ENCODE measurements around the gene NKIRAS2. TPM values are rescaled to one million over a fixed set of nuclear protein-coding genes. Genes with fewer than 3 reads are reported as not detected.

NKIRAS2 gene
- total and polyA plus RNA-seq, 2 of the 4 experiments (the other 2 are of a cell fraction) = 25.6 to 51.8 TPM

- H2BK15ac ChIP-seq (ENCODE audit: low read depth, low read length) = no peak overlapping the region
- H3K23ac ChIP-seq (ENCODE audit: low read depth, low read length) = no peak overlapping the region
- H2BK120ac ChIP-seq (ENCODE audit: low read depth, low read length) = no peak overlapping the region
- no peak overlapping the region for H2AK5ac ChIP-seq (ENCODE audit: low read depth, low read length)
- no peak overlapping the region for H3K4me3 ChIP-seq (ENCODE audit: insufficient read depth, low read depth, low read length)
- CTCF ChIA-PET = no interaction called here
- no peak overlapping the region for H3K4ac ChIP-seq (ENCODE audit: low read depth, low read length)
- H4K5ac ChIP-seq (ENCODE audit: low read depth, low read length) = no peak overlapping the region
- in situ Hi-C loops (cut with MboI; ENCODE audit: low sequenced_read_pairs) (no loop called here), intact Hi-C loops (cut with micrococcal nuclease) (no loop called here), dilution Hi-C loops (cut with HindIII; ENCODE audit: low sequenced_read_pairs, unreplicated experiment) (no loop called here)
- POLR2A ChIA-PET (ENCODE audit: unreplicated experiment) = no interaction called here
- no peak for DNase-seq
- WGBS, 2 experiments (ENCODE audit: extremely low coverage in 2 of 2, insufficient read length in 1 of 2) = 83% methylated on average over 1 of the region's 5 CpGs; no CpG with 5 or more reads in 1 of the 2 experiments
- TF ChIP-seq, protein P1, sequence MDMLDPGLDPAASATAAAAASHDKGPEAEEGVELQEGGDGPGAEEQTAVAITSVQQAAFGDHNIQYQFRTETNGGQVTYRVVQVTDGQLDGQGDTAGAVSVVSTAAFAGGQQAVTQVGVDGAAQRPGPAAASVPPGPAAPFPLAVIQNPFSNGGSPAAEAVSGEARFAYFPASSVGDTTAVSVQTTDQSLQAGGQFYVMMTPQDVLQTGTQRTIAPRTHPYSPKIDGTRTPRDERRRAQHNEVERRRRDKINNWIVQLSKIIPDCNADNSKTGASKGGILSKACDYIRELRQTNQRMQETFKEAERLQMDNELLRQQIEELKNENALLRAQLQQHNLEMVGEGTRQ (IDR thresholded peaks at IDR 0.05; ENCODE audit: low read depth, low read length) = no peak
- TF ChIP-seq RCOR1 (IDR thresholded peaks at IDR 0.05; ENCODE audit: insufficient replicate concordance, low read length) = no peak
- no peak for TF ChIP-seq ELK1 (IDR thresholded peaks at IDR 0.05; ENCODE audit: borderline replicate concordance, low read depth, low read length)
- TF ChIP-seq MAZ (IDR thresholded peaks at IDR 0.05; ENCODE audit: borderline replicate concordance, low read depth, low read length) = no peak
- TF ChIP-seq RAD21 (IDR thresholded peaks at IDR 0.05; ENCODE audit: low read length) = no peak
- TF ChIP-seq SMC3 (IDR thresholded peaks at IDR 0.05; ENCODE audit: low read depth, low read length) = no peak
- TF ChIP-seq MAFK (IDR thresholded peaks at IDR 0.05; ENCODE audit: low read depth, low read length) = no peak
- TF ChIP-seq CEBPB (IDR thresholded peaks at IDR 0.05; ENCODE audit: low read depth, low read length) = no peak
- TF ChIP-seq, protein P2, sequence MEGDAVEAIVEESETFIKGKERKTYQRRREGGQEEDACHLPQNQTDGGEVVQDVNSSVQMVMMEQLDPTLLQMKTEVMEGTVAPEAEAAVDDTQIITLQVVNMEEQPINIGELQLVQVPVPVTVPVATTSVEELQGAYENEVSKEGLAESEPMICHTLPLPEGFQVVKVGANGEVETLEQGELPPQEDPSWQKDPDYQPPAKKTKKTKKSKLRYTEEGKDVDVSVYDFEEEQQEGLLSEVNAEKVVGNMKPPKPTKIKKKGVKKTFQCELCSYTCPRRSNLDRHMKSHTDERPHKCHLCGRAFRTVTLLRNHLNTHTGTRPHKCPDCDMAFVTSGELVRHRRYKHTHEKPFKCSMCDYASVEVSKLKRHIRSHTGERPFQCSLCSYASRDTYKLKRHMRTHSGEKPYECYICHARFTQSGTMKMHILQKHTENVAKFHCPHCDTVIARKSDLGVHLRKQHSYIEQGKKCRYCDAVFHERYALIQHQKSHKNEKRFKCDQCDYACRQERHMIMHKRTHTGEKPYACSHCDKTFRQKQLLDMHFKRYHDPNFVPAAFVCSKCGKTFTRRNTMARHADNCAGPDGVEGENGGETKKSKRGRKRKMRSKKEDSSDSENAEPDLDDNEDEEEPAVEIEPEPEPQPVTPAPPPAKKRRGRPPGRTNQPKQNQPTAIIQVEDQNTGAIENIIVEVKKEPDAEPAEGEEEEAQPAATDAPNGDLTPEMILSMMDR (conservative IDR thresholded peaks at IDR 0.05; ENCODE audit: low read depth, low read length) = no peak
- no peak for TF ChIP-seq RFX5 (IDR thresholded peaks at IDR 0.05; ENCODE audit: low read depth, low read length)
- TF ChIP-seq POLR2A (IDR thresholded peaks at IDR 0.05; ENCODE audit: low read depth, low read length) = no peak
- no peak for TF ChIP-seq NFE2L2 (IDR thresholded peaks at IDR 0.05; ENCODE audit: low read depth, low read length)
- TF ChIP-seq BHLHE40 (IDR thresholded peaks at IDR 0.05; ENCODE audit: low read depth, low read length) = no peak
- no peak for TF ChIP-seq FOS (IDR thresholded peaks at IDR 0.05; ENCODE audit: low read depth, low read length)
- no peak for TF ChIP-seq CHD1 (IDR thresholded peaks at IDR 0.05; ENCODE audit: low read depth, low read length)
- no peak for TF ChIP-seq MXI1 (IDR thresholded peaks at IDR 0.05; ENCODE audit: borderline replicate concordance, low read depth, low read length)
- ATAC-seq (ENCODE audit: low read depth) = no peak
- H3K56ac ChIP-seq (ENCODE audit: extremely low read depth, insufficient read depth, low read length) = no peak overlapping the region
- H3K36me3 ChIP-seq (ENCODE audit: control insufficient read depth, insufficient read depth, low read length) = peaks cover 65% of the 10 kb centered on the region
- H2AFZ ChIP-seq (replicated peaks; ENCODE audit: low read length, poor library complexity) = no peak overlapping the region
- H3K4me1 ChIP-seq (ENCODE audit: control insufficient read depth, insufficient read depth, low read length) = peaks cover 6% of the 10 kb centered on the region
- H4K8ac ChIP-seq (ENCODE audit: low read depth in 2 of 2, low read length in 2 of 2) = no peak overlapping the region
- no peak overlapping the region for H2BK20ac ChIP-seq (ENCODE audit: low read depth, low read length)
- peaks cover 34 to 76% of the 10 kb centered on the region in 2 experiments for H3K79me1 ChIP-seq (ENCODE audit: low read depth in 1 of 2, low read length in 2 of 2)
- H3K9me3 ChIP-seq (ENCODE audit: control insufficient read depth, insufficient read depth, low read length) = no peaks in the 10 kb centered on the region
- H3K27me3 ChIP-seq (ENCODE audit: control insufficient read depth, insufficient read depth, low read length) = no peaks in the 10 kb centered on the region
- no TSS peak for BruUV-seq (replicated peaks)
- H4K20me1 ChIP-seq (ENCODE audit: insufficient read depth, low read length) = peaks cover 53% of the 10 kb centered on the region
- peaks cover 12% of the 10 kb centered on the region for H3K9me1 ChIP-seq (ENCODE audit: insufficient read depth, low read length)
- H3K27ac ChIP-seq (ENCODE audit: insufficient read depth, low read length) = no peak overlapping the region
- H3K4me2 ChIP-seq (ENCODE audit: low read depth, low read length) = no peak overlapping the region
- no peak overlapping the region for H2AK9ac ChIP-seq (replicated peaks; ENCODE audit: low read depth, low read length, poor library complexity)
- no peak overlapping the region for H3K9ac ChIP-seq (ENCODE audit: low read depth, low read length)
- H4K91ac ChIP-seq (ENCODE audit: insufficient read depth, low read depth, low read length) = no peak overlapping the region
- H2BK5ac ChIP-seq (ENCODE audit: low read depth, low read length, poor library complexity, severe bottlenecking) = no peak overlapping the region
- H3K18ac ChIP-seq (ENCODE audit: low read depth, low read length) = no peak overlapping the region
- H3K14ac ChIP-seq (replicated peaks; ENCODE audit: low read depth, low read length) = no peak overlapping the region
These were observed 49.0 kb upstream of the NKIRAS2 start for GRCh38 chr17:41970901-41971331.
